ENCODE measurements around the gene CES2.

- TF ChIP-seq POLR2A (IDR thresholded peaks at IDR 0.05; ENCODE audit: low read length) (no peak), GATA1 (IDR thresholded peaks at IDR 0.05; ENCODE audit: low read depth, low read length) (no peak)
Observed at GRCh38 chr16:66913081-66913480, 22.2 kb upstream of the CES2 start.

Data from erythroblast (primary cell).